ENCODE measurements around the gene NADSYN1.

The NADSYN1 gene

DNA sequence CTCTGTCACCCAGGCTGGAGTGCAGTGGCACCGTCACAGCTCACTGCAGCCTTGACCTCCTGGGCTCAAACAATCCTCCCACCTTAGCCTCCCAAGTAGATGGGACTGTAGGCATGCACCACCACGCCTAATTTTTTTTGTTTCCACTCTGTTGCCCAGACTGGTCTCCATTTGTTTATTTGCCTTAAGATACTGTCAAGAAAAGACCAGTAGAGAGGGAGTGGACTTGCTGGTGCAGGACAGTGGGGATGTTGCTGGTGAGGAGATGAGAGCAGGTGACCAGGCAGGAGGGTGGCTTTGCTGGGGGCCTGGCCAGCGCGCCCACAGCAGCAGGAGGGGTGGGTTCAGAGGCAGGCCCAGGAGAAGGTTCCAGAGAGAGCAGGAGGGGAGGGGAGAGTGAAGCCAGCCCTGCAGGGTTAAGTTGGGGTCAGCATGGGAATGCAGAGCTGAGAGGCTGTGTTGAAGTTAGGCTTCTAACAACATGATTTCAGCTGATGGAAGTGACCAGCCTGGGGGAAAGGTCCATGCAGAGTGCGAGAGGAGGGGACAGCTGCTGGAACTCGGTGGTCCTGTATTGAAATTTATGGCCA is 35.8 kb downstream of the NADSYN1 start:
- peaks cover 14% of the 10 kb centered on the region for H3K36me3 ChIP-seq (ENCODE audit: control insufficient read depth, low read length)
- no peaks in the 10 kb centered on the region for H3K9me2 ChIP-seq (replicated peaks; ENCODE audit: control insufficient read depth, low read length)
- no peaks in the 10 kb centered on the region for H3F3A ChIP-seq (ENCODE audit: control insufficient read depth, insufficient read depth)
- H3K27me3 ChIP-seq (ENCODE audit: control insufficient read depth, low read length), result no peaks in the 10 kb centered on the region
- no peaks in the 10 kb centered on the region for H3K4me1 ChIP-seq (ENCODE audit: control insufficient read depth, low read length)
- TF ChIP-seq, protein P1, sequence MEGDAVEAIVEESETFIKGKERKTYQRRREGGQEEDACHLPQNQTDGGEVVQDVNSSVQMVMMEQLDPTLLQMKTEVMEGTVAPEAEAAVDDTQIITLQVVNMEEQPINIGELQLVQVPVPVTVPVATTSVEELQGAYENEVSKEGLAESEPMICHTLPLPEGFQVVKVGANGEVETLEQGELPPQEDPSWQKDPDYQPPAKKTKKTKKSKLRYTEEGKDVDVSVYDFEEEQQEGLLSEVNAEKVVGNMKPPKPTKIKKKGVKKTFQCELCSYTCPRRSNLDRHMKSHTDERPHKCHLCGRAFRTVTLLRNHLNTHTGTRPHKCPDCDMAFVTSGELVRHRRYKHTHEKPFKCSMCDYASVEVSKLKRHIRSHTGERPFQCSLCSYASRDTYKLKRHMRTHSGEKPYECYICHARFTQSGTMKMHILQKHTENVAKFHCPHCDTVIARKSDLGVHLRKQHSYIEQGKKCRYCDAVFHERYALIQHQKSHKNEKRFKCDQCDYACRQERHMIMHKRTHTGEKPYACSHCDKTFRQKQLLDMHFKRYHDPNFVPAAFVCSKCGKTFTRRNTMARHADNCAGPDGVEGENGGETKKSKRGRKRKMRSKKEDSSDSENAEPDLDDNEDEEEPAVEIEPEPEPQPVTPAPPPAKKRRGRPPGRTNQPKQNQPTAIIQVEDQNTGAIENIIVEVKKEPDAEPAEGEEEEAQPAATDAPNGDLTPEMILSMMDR (IDR thresholded peaks at IDR 0.05; ENCODE audit: low read depth, low read length, poor library complexity, severe bottlenecking), result no peak
- no peak for TF ChIP-seq EZH2phosphoT487 (IDR thresholded peaks at IDR 0.05; ENCODE audit: borderline replicate concordance, low read length)
- no peaks in the 10 kb centered on the region for H4K20me1 ChIP-seq (ENCODE audit: control insufficient read depth, insufficient read depth, low read depth, low read length)
- H3K79me2 ChIP-seq (ENCODE audit: control insufficient read depth, low read length), result no peaks in the 10 kb centered on the region
- no peak overlapping the region for H3K27ac ChIP-seq (ENCODE audit: low read depth, low read length)
- H3K4me3 ChIP-seq (ENCODE audit: low read length), result no peak overlapping the region
- H3K4me2 ChIP-seq (ENCODE audit: low read length), result no peak overlapping the region
- no peaks in the 10 kb centered on the region for H3K9me3 ChIP-seq (ENCODE audit: control insufficient read depth, insufficient read depth, low read length)

DNA sequence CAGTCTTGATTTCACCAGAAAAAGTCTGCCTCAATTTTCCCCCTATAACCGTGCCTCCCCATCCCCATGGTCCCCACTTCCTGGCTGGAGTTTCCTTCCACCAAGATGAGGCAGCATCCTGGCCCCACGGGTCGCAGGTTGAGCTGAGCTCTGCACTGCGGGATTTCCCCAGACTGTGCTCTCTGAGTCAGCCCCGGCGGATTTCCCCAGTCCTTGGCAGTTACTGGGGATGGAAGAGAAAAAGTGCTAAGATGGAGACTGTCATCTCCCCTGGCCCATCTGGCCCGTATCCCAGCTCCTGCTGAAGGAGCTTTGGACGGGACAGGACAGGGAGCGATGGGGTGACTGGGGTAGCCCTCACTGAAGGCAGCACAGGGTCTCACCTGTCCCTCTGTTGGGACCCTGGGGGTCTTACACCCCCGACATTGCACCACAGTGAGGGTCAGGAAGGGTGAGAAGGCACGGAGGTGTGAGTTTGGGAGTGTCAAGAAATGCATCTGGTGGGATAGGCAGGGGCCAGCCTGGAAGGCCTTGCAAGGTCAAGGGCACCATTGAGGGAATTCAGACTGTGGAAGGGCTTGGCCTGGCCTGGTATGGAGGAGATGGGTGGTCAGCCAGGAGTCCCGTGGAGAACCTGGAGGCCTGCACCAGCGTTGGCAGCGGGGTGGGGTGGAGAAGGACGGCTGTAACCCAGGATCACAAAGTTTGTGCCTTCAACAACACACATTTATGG is 36.5 kb downstream of the NADSYN1 start:
- peaks cover 11% of the 10 kb centered on the region for H3K36me3 ChIP-seq (ENCODE audit: control insufficient read depth, low read length)
- H3F3A ChIP-seq (ENCODE audit: control insufficient read depth, insufficient read depth), result no peaks in the 10 kb centered on the region
- no peaks in the 10 kb centered on the region for H3K79me2 ChIP-seq (ENCODE audit: control insufficient read depth, low read length)
- no peaks in the 10 kb centered on the region for H3K9me3 ChIP-seq (ENCODE audit: control insufficient read depth, insufficient read depth, low read length)
- no peak for TF ChIP-seq EZH2phosphoT487 (IDR thresholded peaks at IDR 0.05; ENCODE audit: borderline replicate concordance, low read length)
- TF ChIP-seq, protein P1 (IDR thresholded peaks at IDR 0.05; ENCODE audit: low read depth, low read length, poor library complexity, severe bottlenecking), result no peak
- H3K4me2 ChIP-seq (ENCODE audit: low read length), result no peak overlapping the region
- no peaks in the 10 kb centered on the region for H4K20me1 ChIP-seq (ENCODE audit: control insufficient read depth, insufficient read depth, low read depth, low read length)
- H3K4me3 ChIP-seq (ENCODE audit: low read length), result no peak overlapping the region
- H3K4me1 ChIP-seq (ENCODE audit: control insufficient read depth, low read length), result no peaks in the 10 kb centered on the region
- no peak overlapping the region for H3K27ac ChIP-seq (ENCODE audit: low read depth, low read length)
- H3K9me2 ChIP-seq (replicated peaks; ENCODE audit: control insufficient read depth, low read length), result no peaks in the 10 kb centered on the region
- H3K27me3 ChIP-seq (ENCODE audit: control insufficient read depth, low read length), result no peaks in the 10 kb centered on the region

DNA sequence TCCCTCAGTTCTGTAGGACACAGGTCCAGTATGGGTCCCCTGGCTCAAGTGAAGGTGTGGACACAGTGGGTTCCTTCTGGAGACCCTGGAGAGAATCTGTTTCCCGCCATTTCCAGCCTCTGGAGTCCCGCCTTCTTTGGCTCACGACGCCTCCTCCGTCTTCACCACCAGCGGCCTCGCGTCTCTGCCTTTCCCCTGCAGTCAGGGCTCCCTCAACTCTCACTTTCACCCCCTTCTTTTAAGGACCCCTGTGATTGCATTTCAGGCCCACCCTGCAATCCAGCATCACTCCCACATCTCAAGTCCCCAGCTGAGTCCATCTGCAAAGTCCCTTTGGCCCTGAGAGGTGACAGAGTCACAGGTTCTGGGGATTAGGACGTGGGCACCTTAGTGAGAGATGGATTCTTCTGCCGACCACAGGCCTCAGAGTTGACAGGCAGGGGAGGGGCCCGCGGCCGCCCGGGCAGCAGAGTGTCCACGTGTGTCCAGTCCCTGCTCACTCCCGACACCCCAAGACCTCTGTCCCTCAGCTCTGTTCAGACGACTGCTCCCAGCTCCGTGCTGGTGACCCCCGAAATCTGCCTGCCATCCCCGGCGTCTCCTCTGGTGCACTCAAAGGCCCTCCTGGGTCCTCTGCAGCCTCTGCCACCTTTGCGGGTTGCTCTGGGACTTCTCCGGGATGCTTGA is 37.2 kb downstream of the NADSYN1 start:
- TF ChIP-seq, protein P1 (IDR thresholded peaks at IDR 0.05; ENCODE audit: low read depth, low read length, poor library complexity, severe bottlenecking), result no peak
- TF ChIP-seq EZH2phosphoT487 (IDR thresholded peaks at IDR 0.05; ENCODE audit: borderline replicate concordance, low read length), result no peak
- no peaks in the 10 kb centered on the region for H3K9me3 ChIP-seq (ENCODE audit: control insufficient read depth, insufficient read depth, low read length)
- H3K9me2 ChIP-seq (replicated peaks; ENCODE audit: control insufficient read depth, low read length), result no peaks in the 10 kb centered on the region

More for the DNA sequence above, 37.2 kb downstream of the NADSYN1 start:
- H3K4me1 ChIP-seq (ENCODE audit: control insufficient read depth, low read length), result no peaks in the 10 kb centered on the region
- no peak overlapping the region for H3K4me2 ChIP-seq (ENCODE audit: low read length)
- H3F3A ChIP-seq (ENCODE audit: control insufficient read depth, insufficient read depth), result no peaks in the 10 kb centered on the region
- H4K20me1 ChIP-seq (ENCODE audit: control insufficient read depth, insufficient read depth, low read depth, low read length), result no peaks in the 10 kb centered on the region
- no peaks in the 10 kb centered on the region for H3K27me3 ChIP-seq (ENCODE audit: control insufficient read depth, low read length)
- no peak overlapping the region for H3K4me3 ChIP-seq (ENCODE audit: low read length)
- no peaks in the 10 kb centered on the region for H3K79me2 ChIP-seq (ENCODE audit: control insufficient read depth, low read length)
- H3K36me3 ChIP-seq (ENCODE audit: control insufficient read depth, low read length), result peaks cover 8% of the 10 kb centered on the region; the same call in 1 of the 2 replicates
- no peak overlapping the region for H3K27ac ChIP-seq (ENCODE audit: low read depth, low read length)

All from DOHH2 (cell line).